KMS-11 (cell line): ENCODE measurements around the gene G0S2.

Experiments used
- H2AFZ ChIP-seq: fragments of 200-600 bp; sonication (generic); 2 replicates; pipeline ENCODE4 v1.6.1; 2016; ENCODE audit warnings: antibody characterized with exemption, mixed run types, low read depth
- H3K27ac ChIP-seq: fragments of 200-600 bp; sonication (generic); 2 replicates; pipeline ENCODE4 v1.6.1; 2016; ENCODE audit warnings: mild to moderate bottlenecking, mixed run types
- H3K27me3 ChIP-seq: fragments of 200-600 bp; sonication (generic); 2 replicates; pipeline ENCODE4 v1.6.1; 2017; ENCODE audit warnings: mild to moderate bottlenecking, low read depth, mixed run types, moderate library complexity; ENCODE audit not compliant: insufficient read depth
- H3K36me3 ChIP-seq: fragments of 200-600 bp; sonication (generic); 2 replicates; pipeline ENCODE4 v1.6.1; 2017; ENCODE audit warnings: mild to moderate bottlenecking, mixed run types; ENCODE audit not compliant: insufficient read depth
- H3K4me1 ChIP-seq: fragments of 200-600 bp; sonication (generic); 2 replicates; pipeline ENCODE4 v1.6.1; 2016; ENCODE audit warnings: mild to moderate bottlenecking, low read depth, mixed run types; ENCODE audit not compliant: poor library complexity, severe bottlenecking
- H3K4me2 ChIP-seq: fragments of 200-600 bp; sonication (generic); 2 replicates; pipeline ENCODE4 v1.7.0; 2016; ENCODE audit warnings: mild to moderate bottlenecking, mixed run types
- H3K4me3 ChIP-seq: fragments of 200-600 bp; sonication (generic); IDR thresholded peaks from 2 replicates; pipeline ENCODE4 v1.6.1; 2017; ENCODE audit warnings: low read depth, low read length, mixed read lengths; ENCODE audit not compliant: insufficient read depth
- H3K79me2 ChIP-seq: fragments of 200-600 bp; sonication (generic); 2 replicates; pipeline ENCODE4 v1.6.1; 2016; ENCODE audit warnings: low read depth, mixed run types; ENCODE audit not compliant: insufficient read depth
- H3K9ac ChIP-seq: fragments of 200-600 bp; sonication (generic); 2 replicates; pipeline ENCODE4 v1.6.1; 2016; ENCODE audit warnings: mild to moderate bottlenecking, mixed run types
- H4K20me1 ChIP-seq: fragments of 200-600 bp; sonication (generic); 2 replicates; pipeline ENCODE4 v1.6.1; 2016; ENCODE audit warnings: mild to moderate bottlenecking, mixed run types; ENCODE audit not compliant: insufficient read depth
- CTCF ChIP-seq: fragments of 200-600 bp; sonication (generic); conservative IDR thresholded peaks from 2 replicates; pipeline ENCODE4 v1.6.1; 2017; ENCODE audit warnings: low read depth, mild to moderate bottlenecking, antibody characterized with exemption, low read length, moderate library complexity, mixed read lengths

Gene G0S2

GRCh38 chr1:209655411-209656231 lies 19.6 kb upstream of the G0S2 start:
- Histone ChIP-seq H3K4me2 (no peak overlapping the region), H3K27ac (no peak overlapping the region), H3K27me3 (no peaks in the 10 kb centered on the region), H3K9ac (no peak overlapping the region), H3K4me3 (no peak overlapping the region), H2AFZ (no peak overlapping the region), H3K36me3 (no peaks in the 10 kb centered on the region), H3K79me2 (no peaks in the 10 kb centered on the region), H3K4me1 (no peaks in the 10 kb centered on the region), H4K20me1 (no peaks in the 10 kb centered on the region)
- no peak for TF ChIP-seq CTCF

- no peaks in the 10 kb centered on the region for H3K4me1 ChIP-seq
- TF ChIP-seq CTCF = no peak
These were observed 17.9 kb upstream of the G0S2 start for GRCh38 chr1:209657140-209657879.

GRCh38 chr1:209657918-209658317 lies 17.3 kb upstream of the G0S2 start:
- Histone ChIP-seq H3K9ac (no peak overlapping the region), H3K4me3 (no peak overlapping the region), H3K79me2 (no peaks in the 10 kb centered on the region), H3K4me2 (no peak overlapping the region), H3K27me3 (no peaks in the 10 kb centered on the region), H3K36me3 (no peaks in the 10 kb centered on the region), H4K20me1 (no peaks in the 10 kb centered on the region), H3K27ac (no peak overlapping the region), H2AFZ (no peak overlapping the region), H3K4me1 (no peaks in the 10 kb centered on the region)
- TF ChIP-seq CTCF = no peak

More at GRCh38 chr1:209657140-209657879, 17.9 kb upstream of the G0S2 start:
- Histone ChIP-seq H3K27me3 (no peaks in the 10 kb centered on the region), H2AFZ (no peak overlapping the region), H3K79me2 (no peaks in the 10 kb centered on the region), H3K27ac (no peak overlapping the region), H4K20me1 (no peaks in the 10 kb centered on the region), H3K4me2 (no peak overlapping the region), H3K4me3 (no peak overlapping the region), H3K36me3 (no peaks in the 10 kb centered on the region), H3K9ac (no peak overlapping the region)

DNA sequence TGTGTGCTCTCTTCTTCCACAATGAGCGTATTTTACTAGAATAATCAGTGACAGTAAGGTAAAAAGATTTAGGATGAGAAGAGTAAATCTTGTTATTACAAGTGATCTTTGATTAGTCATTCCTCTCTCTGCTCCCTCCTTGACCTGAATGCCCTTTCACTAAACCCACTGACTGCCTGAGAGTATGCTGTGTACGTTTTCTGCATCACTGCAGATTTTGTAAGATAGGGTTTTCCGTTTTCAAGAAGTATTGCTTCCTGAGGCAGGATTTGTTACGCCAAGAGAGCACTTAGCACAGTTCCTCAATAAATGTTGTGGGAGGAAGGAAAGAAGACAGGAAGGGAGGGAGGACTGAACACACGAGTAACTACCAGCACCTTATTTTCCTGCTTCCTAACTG lies 15.3 kb upstream of the G0S2 start:
- Histone ChIP-seq H2AFZ (no peak overlapping the region), H3K79me2 (no peaks in the 10 kb centered on the region), H3K9ac (no peak overlapping the region), H3K4me3 (no peak overlapping the region), H3K36me3 (no peaks in the 10 kb centered on the region), H3K27ac (no peak overlapping the region), H3K27me3 (no peaks in the 10 kb centered on the region), H3K4me2 (no peak overlapping the region), H3K4me1 (no peaks in the 10 kb centered on the region), H4K20me1 (no peaks in the 10 kb centered on the region)
- TF ChIP-seq CTCF = no peak
